Keratinocyte (primary cell): ENCODE data around the gene TMEM25. TPM values are rescaled to one million over a fixed set of nuclear protein-coding genes. Genes with fewer than 3 reads are reported as not detected.

Source experiments
- DNase-seq: peaks from one replicate; pipeline ENCODE4 v3.0.0-alpha.2; 2011; ENCODE audit warnings: low read depth, missing footprints, low spot score
- FAIRE-seq: peaks from 2 replicates; lab custom pipeline; 2011; peaks lifted over from hg19 to GRCh38; lab: Jason Lieb, UNC
- H2AFZ ChIP-seq: 2 replicates; pipeline ENCODE4 v1.6.0; 2012; ENCODE audit warnings: low read length, control low read depth, inconsistent platforms; ENCODE audit not compliant: control insufficient read depth
- H3K27ac ChIP-seq: 2 replicates; pipeline ENCODE4 v1.5.1; 2011; ENCODE audit warnings: low read length; ENCODE audit not compliant: control insufficient read depth, insufficient read depth
- H3K27me3 ChIP-seq: 3 replicates; pipeline ENCODE4 v1.6.0; 2011; ENCODE audit warnings: low read length; ENCODE audit not compliant: control insufficient read depth, insufficient read depth; ENCODE audit errors: extremely low read depth
- H3K36me3 ChIP-seq, 2 experiments: 2 replicates in 1 of 2; 3 replicates in 1 of 2; pipeline ENCODE4 v1.5.1; 2011; ENCODE audit warnings: low read length in 2 of 2, mild to moderate bottlenecking in 1 of 2; ENCODE audit not compliant: control insufficient read depth in 2 of 2, insufficient read depth in 2 of 2; ENCODE audit errors: extremely low read depth in 1 of 2
- H3K4me1 ChIP-seq: 3 replicates; pipeline ENCODE4 v1.5.1; 2011; ENCODE audit warnings: low read length; ENCODE audit not compliant: control insufficient read depth, insufficient read depth; ENCODE audit errors: extremely low read depth
- H3K4me2 ChIP-seq: 3 replicates; pipeline ENCODE4 v1.6.0; 2011; ENCODE audit warnings: low read depth, low read length; ENCODE audit not compliant: control insufficient read depth, insufficient read depth; ENCODE audit errors: extremely low read depth
- H3K4me3 ChIP-seq, 3 experiments: fragments of 200-600 bp in 1 of 3; sonication (generic) in 1 of 3; 2 replicates in 2 of 3; 3 replicates in 1 of 3; pipeline ENCODE4 v1.5.1; 2011 to 2016; ENCODE audit warnings: low read length in 3 of 3, mild to moderate bottlenecking in 3 of 3, control low read depth in 2 of 3, inconsistent platforms in 1 of 3, low read depth in 1 of 3, mixed read lengths in 1 of 3, mixed run types in 1 of 3, moderate library complexity in 1 of 3; ENCODE audit not compliant: control insufficient read depth in 2 of 3, insufficient read depth in 2 of 3; ENCODE audit errors: extremely low read depth in 1 of 3
- H3K79me2 ChIP-seq: 2 replicates; pipeline ENCODE4 v1.6.0; 2012; ENCODE audit warnings: low read length; ENCODE audit not compliant: control insufficient read depth, insufficient read depth
- H3K9ac ChIP-seq: 3 replicates; pipeline ENCODE4 v1.6.0; 2011; ENCODE audit warnings: low read length; ENCODE audit not compliant: control insufficient read depth, insufficient read depth; ENCODE audit errors: extremely low read depth
- H3K9me1 ChIP-seq: 3 replicates; pipeline ENCODE4 v1.6.0; 2011; ENCODE audit warnings: low read length; ENCODE audit not compliant: control insufficient read depth, insufficient read depth; ENCODE audit errors: extremely low read depth
- H3K9me3 ChIP-seq: 2 replicates; pipeline ENCODE4 v1.5.1; 2012; ENCODE audit warnings: low read depth, low read length; ENCODE audit not compliant: control insufficient read depth
- H4K20me1 ChIP-seq: 3 replicates; pipeline ENCODE4 v1.6.0; 2011; ENCODE audit warnings: low read length; ENCODE audit not compliant: control insufficient read depth, insufficient read depth; ENCODE audit errors: extremely low read depth
- CTCF ChIP-seq, 3 experiments: IDR thresholded peaks in 1 of 3; conservative IDR thresholded peaks in 1 of 3; optimal IDR thresholded peaks in 1 of 3; 2 replicates in 2 of 3; 3 replicates in 1 of 3; pipeline versions ENCODE3 to v1.5.1; 2011; ENCODE audit warnings: low read length in 3 of 3, mild to moderate bottlenecking in 3 of 3, moderate library complexity in 2 of 3, control low read depth in 1 of 3, inconsistent platforms in 1 of 3; ENCODE audit not compliant: insufficient read depth in 2 of 3; ENCODE audit errors: extremely low read depth in 1 of 3
- EZH2 ChIP-seq: IDR thresholded peaks from one replicate; pipeline ENCODE4 v1.6.1; 2012; ENCODE audit warnings: inconsistent platforms, mild to moderate bottlenecking, low read length, moderate library complexity
- dilution Hi-C: fragments of 300-500 bp; cut with MboI; formaldehyde crosslinking; loops from one replicate; pipeline ENCODE4 v1.7.0; 2020; ENCODE audit warnings: low sequenced_read_pairs; ENCODE audit not compliant: extremely low pct_ligation_motif_present
- polyA plus RNA-seq, 5 experiments: library from polyadenylated mRNA; depleted of rRNA in 3 of 5; stranded (reverse) in 3 of 5; stranded (forward) in 1 of 5; unstranded in 1 of 5; fragments of >200 nt; gene quantifications; 1 replicate in 1 of 5; 2 replicates in 3 of 5; 3 replicates in 1 of 5; pipeline versions ENCODE4 v1.2.1 to v1.2.3, GENCODE V29; 2011 to 2012; ENCODE audit warnings: missing spikeins in 2 of 5, low read depth in 1 of 5, low replicate concordance in 1 of 5

The TMEM25 gene
- polyA plus RNA-seq, 1 donor (not counting 4 experiments of a cell fraction or from before 2014, with no cell fraction given) = 12.9 TPM

- H2AFZ ChIP-seq = no peak overlapping the region
- dilution Hi-C loops = no loop called here
- H3K4me3 ChIP-seq = no peak overlapping the region
- no peak for TF ChIP-seq CTCF (optimal IDR thresholded peaks at IDR 0.05 in 1 of 3, IDR thresholded peaks at IDR 0.05 in 1 of 3, conservative IDR thresholded peaks at IDR 0.05 in 1 of 3; ENCODE audit: extremely low read depth in 1 of 3, insufficient read depth in 2 of 3, low read length in 3 of 3)
- no peak for TF ChIP-seq EZH2
- H3K9me3 ChIP-seq = no peaks in the 10 kb centered on the region
- H3K9ac ChIP-seq = no peak overlapping the region
- H3K27me3 ChIP-seq = no peaks in the 10 kb centered on the region
- H3K9me1 ChIP-seq = no peaks in the 10 kb centered on the region
- H3K79me2 ChIP-seq = no peaks in the 10 kb centered on the region
- H3K4me2 ChIP-seq = no peak overlapping the region
- no peak for DNase-seq
- H3K4me1 ChIP-seq = no peaks in the 10 kb centered on the region
- H3K27ac ChIP-seq = no peak overlapping the region
- H4K20me1 ChIP-seq = no peaks in the 10 kb centered on the region
- peaks cover 30 to 34% of the 10 kb centered on the region in 2 experiments for H3K36me3 ChIP-seq
- FAIRE-seq = no peak
Measured at GRCh38 chr11:118519549-118519948, 11.4 kb upstream of the TMEM25 start.

- Histone ChIP-seq H3K9ac (no peak overlapping the region), H3K27me3 (no peaks in the 10 kb centered on the region), H3K4me3 (no peak overlapping the region), H4K20me1 (no peaks in the 10 kb centered on the region), H3K4me2 (no peak overlapping the region), H3K36me3 (peaks cover 27 to 35% of the 10 kb centered on the region in 2 experiments), H3K27ac (no peak overlapping the region), H3K79me2 (no peaks in the 10 kb centered on the region), H3K9me3 (no peaks in the 10 kb centered on the region), H2AFZ (no peak overlapping the region), H3K9me1 (no peaks in the 10 kb centered on the region), H3K4me1 (no peaks in the 10 kb centered on the region)
- DNase-seq (no peak), FAIRE-seq (no peak)
- no peak for TF ChIP-seq CTCF (optimal IDR thresholded peaks at IDR 0.05 in 1 of 3, IDR thresholded peaks at IDR 0.05 in 1 of 3, conservative IDR thresholded peaks at IDR 0.05 in 1 of 3; ENCODE audit: extremely low read depth in 1 of 3, insufficient read depth in 2 of 3, low read length in 3 of 3)
- no peak for TF ChIP-seq EZH2
- dilution Hi-C loops = no loop called here
Measured at GRCh38 chr11:118521892-118522311, 9.1 kb upstream of the TMEM25 start.
